ENCODE results near the gene CNTN2.

- TF ChIP-seq, protein P1, sequence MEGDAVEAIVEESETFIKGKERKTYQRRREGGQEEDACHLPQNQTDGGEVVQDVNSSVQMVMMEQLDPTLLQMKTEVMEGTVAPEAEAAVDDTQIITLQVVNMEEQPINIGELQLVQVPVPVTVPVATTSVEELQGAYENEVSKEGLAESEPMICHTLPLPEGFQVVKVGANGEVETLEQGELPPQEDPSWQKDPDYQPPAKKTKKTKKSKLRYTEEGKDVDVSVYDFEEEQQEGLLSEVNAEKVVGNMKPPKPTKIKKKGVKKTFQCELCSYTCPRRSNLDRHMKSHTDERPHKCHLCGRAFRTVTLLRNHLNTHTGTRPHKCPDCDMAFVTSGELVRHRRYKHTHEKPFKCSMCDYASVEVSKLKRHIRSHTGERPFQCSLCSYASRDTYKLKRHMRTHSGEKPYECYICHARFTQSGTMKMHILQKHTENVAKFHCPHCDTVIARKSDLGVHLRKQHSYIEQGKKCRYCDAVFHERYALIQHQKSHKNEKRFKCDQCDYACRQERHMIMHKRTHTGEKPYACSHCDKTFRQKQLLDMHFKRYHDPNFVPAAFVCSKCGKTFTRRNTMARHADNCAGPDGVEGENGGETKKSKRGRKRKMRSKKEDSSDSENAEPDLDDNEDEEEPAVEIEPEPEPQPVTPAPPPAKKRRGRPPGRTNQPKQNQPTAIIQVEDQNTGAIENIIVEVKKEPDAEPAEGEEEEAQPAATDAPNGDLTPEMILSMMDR (IDR thresholded peaks at IDR 0.05): no peak
- no peak for TF ChIP-seq POLR2A (IDR thresholded peaks at IDR 0.05)
Measured at GRCh38 chr1:205056956-205057568, 14.1 kb downstream of the CNTN2 start.
